H1 (cell line): ENCODE results near the gene ARSK. TPM values are rescaled to one million over a fixed set of nuclear protein-coding genes. Genes with fewer than 3 reads are reported as not detected.

ENCODE experiments used
- CTCF ChIA-PET: fragments of 300-600 bp; sonication (Branson Sonifier 250); formaldehyde crosslinking; loops from one replicate; lab custom pipeline; 2021; ENCODE audit not compliant: partially characterized antibody; lab: Charles Lee
- POLR2A ChIA-PET: fragments of 300-600 bp; sonication (Branson Sonifier 250); formaldehyde crosslinking; loops from one replicate; lab custom pipeline; 2021; ENCODE audit warnings: inconsistent platforms; ENCODE audit not compliant: partially characterized antibody; lab: Charles Lee
- DNase-seq, 2 experiments: peaks; one replicate each; pipeline versions ENCODE4 v3.0.0 to v3.0.0-alpha.2; 2010 to 2022; ENCODE audit warnings: low spot score in 2 of 2, low read depth in 1 of 2, mixed read lengths in 1 of 2
- FAIRE-seq: peaks from 2 replicates; lab custom pipeline; 2011; peaks lifted over from hg19 to GRCh38; lab: Jason Lieb, UNC
- H2AFZ ChIP-seq: 2 replicates; pipeline ENCODE4 v1.8.1; 2012; ENCODE audit warnings: low read length, inconsistent platforms
- H2AK5ac ChIP-seq: 2 replicates; pipeline ENCODE4 v1.6.1; 2013; ENCODE audit warnings: low read depth, low read length
- H2BK120ac ChIP-seq: replicated peaks from 2 replicates; pipeline ENCODE3; 2013; ENCODE audit warnings: low read depth, low read length, inconsistent platforms
- H2BK12ac ChIP-seq: 2 replicates; pipeline ENCODE4 v1.6.1; 2013; ENCODE audit warnings: low read depth, low read length
- H2BK15ac ChIP-seq: 2 replicates; pipeline ENCODE4 v1.6.1; 2013; ENCODE audit warnings: low read length
- H2BK20ac ChIP-seq: 2 replicates; pipeline ENCODE4 v1.6.1; 2013; ENCODE audit warnings: low read length
- H2BK5ac ChIP-seq: 2 replicates; pipeline ENCODE4 v1.6.1; 2013; ENCODE audit warnings: low read depth, low read length
- H3K14ac ChIP-seq: 2 replicates; pipeline ENCODE4 v1.6.1; 2013; ENCODE audit warnings: inconsistent platforms; ENCODE audit not compliant: insufficient read length
- H3K18ac ChIP-seq: 2 replicates; pipeline ENCODE4 v1.6.1; 2013; ENCODE audit warnings: low read length; ENCODE audit errors: extremely low read depth
- H3K23ac ChIP-seq: 2 replicates; pipeline ENCODE4 v1.6.1; 2013; ENCODE audit warnings: inconsistent platforms; ENCODE audit not compliant: insufficient read length
- H3K23me2 ChIP-seq: 2 replicates; pipeline ENCODE4 v1.6.1; 2013; ENCODE audit warnings: low read depth, low read length
- H3K27ac ChIP-seq: 2 replicates; pipeline ENCODE4 v1.6.1; 2011; ENCODE audit warnings: low read depth, low read length, inconsistent platforms
- H3K27me3 ChIP-seq, 4 experiments: replicated peaks in 1 of 4; 1 replicate in 1 of 4; 2 replicates in 3 of 4; pipeline versions ENCODE4 v1.6.1 to v1.8.1; 2011 to 2013; ENCODE audit warnings: low read length in 3 of 4, mild to moderate bottlenecking in 3 of 4, inconsistent platforms in 2 of 4, mixed read lengths in 2 of 4, moderate library complexity in 1 of 4; ENCODE audit not compliant: control insufficient read depth in 3 of 4, insufficient read depth in 3 of 4; ENCODE audit errors: extremely low read depth in 1 of 4
- H3K36me3 ChIP-seq, 4 experiments: 2 replicates each; pipeline versions ENCODE4 v1.6.1 to v1.8.1; 2011 to 2013; ENCODE audit warnings: mild to moderate bottlenecking in 4 of 4, low read length in 3 of 4, moderate library complexity in 2 of 4, control low read depth in 1 of 4, inconsistent platforms in 1 of 4; ENCODE audit not compliant: insufficient read depth in 4 of 4, control insufficient read depth in 2 of 4
- H3K4ac ChIP-seq: replicated peaks from 2 replicates; pipeline ENCODE3; 2013; ENCODE audit warnings: low read length, low read depth, mixed read lengths, inconsistent platforms; ENCODE audit not compliant: insufficient read length
- H3K4me1 ChIP-seq, 4 experiments: replicated peaks in 1 of 4; 1 replicate in 1 of 4; 2 replicates in 3 of 4; pipeline versions ENCODE4 v1.6.1 to v1.8.1; 2011 to 2013; ENCODE audit warnings: low read length in 3 of 4, inconsistent platforms in 2 of 4, mixed read lengths in 1 of 4; ENCODE audit not compliant: insufficient read depth in 4 of 4, control insufficient read depth in 3 of 4
- H3K4me2 ChIP-seq, 2 experiments: 2 replicates each; pipeline versions ENCODE4 v1.6.1 to v1.8.1; 2011 to 2013; ENCODE audit warnings: low read depth in 2 of 2, low read length in 2 of 2, control low read depth in 1 of 2, inconsistent platforms in 1 of 2, mild to moderate bottlenecking in 1 of 2; ENCODE audit not compliant: insufficient read depth in 1 of 2
- H3K4me3 ChIP-seq, 4 experiments: fragments of 200-600, 300-600 bp in 1 of 4; sonication (generic), shearing (Covaris generic), sonication (Bioruptor Twin) in 1 of 4; 2 replicates each; pipeline versions ENCODE4 v1.5.1 to v1.8.1; 2011 to 2016; ENCODE audit warnings: low read length in 4 of 4, low read depth in 3 of 4, control low read depth in 2 of 4, inconsistent platforms in 2 of 4, mild to moderate bottlenecking in 2 of 4, mixed read lengths in 1 of 4, moderate library complexity in 1 of 4; ENCODE audit not compliant: insufficient read depth in 2 of 4; ENCODE audit errors: extremely low read depth in 1 of 4
- H3K56ac ChIP-seq: replicated peaks from 2 replicates; pipeline ENCODE3; 2013; ENCODE audit warnings: low read depth, mild to moderate bottlenecking, mixed read lengths, low read length, inconsistent platforms; ENCODE audit not compliant: insufficient read length
- H3K79me1 ChIP-seq: 2 replicates; pipeline ENCODE4 v1.6.1; 2013; ENCODE audit warnings: low read depth, low read length, control low read depth
- H3K79me2 ChIP-seq, 2 experiments: 2 replicates each; pipeline versions ENCODE4 v1.6.1 to v1.8.1; 2012 to 2013; ENCODE audit warnings: low read length in 2 of 2, mild to moderate bottlenecking in 2 of 2, inconsistent platforms in 1 of 2; ENCODE audit not compliant: insufficient read depth in 2 of 2, control insufficient read depth in 1 of 2
- H3K9ac ChIP-seq, 4 experiments: replicated peaks in 1 of 4; 1 replicate in 1 of 4; 2 replicates in 3 of 4; pipeline versions ENCODE4 v1.6.1 to v1.8.1; 2011 to 2013; ENCODE audit warnings: low read depth in 3 of 4, low read length in 3 of 4, control low read depth in 2 of 4, mild to moderate bottlenecking in 2 of 4, moderate library complexity in 2 of 4, inconsistent platforms in 1 of 4; ENCODE audit errors: extremely low read depth in 1 of 4
- H3K9me3 ChIP-seq, 2 experiments: 2 replicates each; pipeline versions ENCODE4 v1.6.1 to v1.8.1; 2012 to 2013; ENCODE audit warnings: mild to moderate bottlenecking in 2 of 2, moderate library complexity in 2 of 2, control low read depth in 1 of 2, inconsistent platforms in 1 of 2, low read depth in 1 of 2, low read length in 1 of 2, mixed read lengths in 1 of 2; ENCODE audit not compliant: insufficient read depth in 2 of 2
- H4K20me1 ChIP-seq, 2 experiments: replicated peaks in 1 of 2; 2 replicates each; pipeline versions ENCODE3 to v1.8.1; 2011 to 2013; ENCODE audit warnings: inconsistent platforms in 2 of 2, low read length in 2 of 2, mild to moderate bottlenecking in 1 of 2; ENCODE audit not compliant: insufficient read depth in 2 of 2, control insufficient read depth in 1 of 2
- H4K5ac ChIP-seq: 2 replicates; pipeline ENCODE4 v1.6.1; 2013; ENCODE audit warnings: low read length, low read depth, mixed read lengths, inconsistent platforms; ENCODE audit not compliant: insufficient read length
- H4K8ac ChIP-seq: 2 replicates; pipeline ENCODE4 v1.8.0; 2013; ENCODE audit warnings: mild to moderate bottlenecking, moderate library complexity, low read length, inconsistent platforms; ENCODE audit not compliant: insufficient read depth; ENCODE audit errors: extremely low read depth
- H4K91ac ChIP-seq: replicated peaks from 2 replicates; pipeline ENCODE3; 2013; ENCODE audit warnings: low read length, mixed read lengths, inconsistent platforms; ENCODE audit not compliant: insufficient read length
- BCL11A ChIP-seq, 2 experiments: IDR thresholded peaks; one replicate each; pipeline ENCODE4 v1.6.1; 2011; ENCODE audit warnings: low read depth in 2 of 2, low read length in 2 of 2, mild to moderate bottlenecking in 2 of 2
- CHD2 ChIP-seq: IDR thresholded peaks from 2 replicates; pipeline ENCODE4 v1.6.1; 2012; ENCODE audit warnings: low read length, improper control_type of control experiment
- FOSL1 ChIP-seq: IDR thresholded peaks from 2 replicates; pipeline ENCODE4 v1.6.1; 2011; ENCODE audit warnings: mild to moderate bottlenecking, low read depth, low read length, moderate library complexity; ENCODE audit not compliant: insufficient read depth
- MAFK ChIP-seq: IDR thresholded peaks from 2 replicates; pipeline ENCODE4 v1.6.1; 2012; ENCODE audit warnings: low read depth, mild to moderate bottlenecking, improper control_type of control experiment, low read length
- NANOG ChIP-seq: IDR thresholded peaks from 2 replicates; pipeline ENCODE4 v1.6.1; 2011; ENCODE audit warnings: low read length, low read depth, mild to moderate bottlenecking, inconsistent platforms; ENCODE audit not compliant: insufficient read depth, poor library complexity, severe bottlenecking
- RFX5 ChIP-seq: IDR thresholded peaks from 2 replicates; pipeline ENCODE4 v1.6.1; 2011; ENCODE audit warnings: low read depth, low read length, improper control_type of control experiment, borderline replicate concordance
- SIRT6 ChIP-seq: IDR thresholded peaks from one replicate; pipeline ENCODE4 v1.7.1; 2012; ENCODE audit warnings: low read length, inconsistent platforms
- WGBS, 2 experiments: shearing (Covaris generic) in 1 of 2; methylation state at CpG; one replicate each; pipeline versions ENCODE4 v1.1.6 to v1.1.7; 2013 to 2015; ENCODE audit warnings: low lambda C conversion rate in 2 of 2, mixed read lengths in 2 of 2, inconsistent platforms in 1 of 2, low coverage in 1 of 2, missing lambda C conversion rate in 1 of 2; ENCODE audit not compliant: insufficient replicate concordance in 2 of 2, insufficient coverage in 1 of 2, insufficient read length in 1 of 2; ENCODE audit errors: extremely low coverage in 1 of 2, missing lambda C conversion rate in 1 of 2; 5-methylcytosine and 5-hydroxymethylcytosine counted together
- polyA plus RNA-seq, 7 experiments: library from polyadenylated mRNA; depleted of rRNA in 3 of 7; stranded (reverse) in 5 of 7; unstranded in 2 of 7; fragments of >200 nt in 5 of 7; fragments of 200-250 nt in 2 of 7; gene quantifications; 1 replicate in 5 of 7; 2 replicates in 1 of 7; 4 replicates in 1 of 7; pipeline versions ENCODE4 v1.2.1 to v1.2.3, GENCODE V29; 2011 to 2013; ENCODE audit warnings: missing spikeins in 2 of 7, mixed read lengths in 2 of 7
- total RNA-seq: library from RNA; stranded (reverse); fragmentation: NEBNext Ultra II Directional; extraction: Animal tissue kit (Norgen Biotek cat#: 25700); gene quantifications from 2 replicates; pipeline ENCODE4 v1.2.1, GENCODE V29; 2021
- TF ChIP-seq, protein P1 (sequence below): IDR thresholded peaks from 2 replicates; pipeline ENCODE4 v1.6.1; 2011; ENCODE audit warnings: low read depth, mild to moderate bottlenecking, low read length; ENCODE audit not compliant: insufficient read depth

The ARSK gene
- total and polyA plus RNA-seq, 2 of the 8 experiments (the other 6 are each of a cell fraction or from before 2014, with no cell fraction given) = 8.4 to 14.1 TPM

DNA sequence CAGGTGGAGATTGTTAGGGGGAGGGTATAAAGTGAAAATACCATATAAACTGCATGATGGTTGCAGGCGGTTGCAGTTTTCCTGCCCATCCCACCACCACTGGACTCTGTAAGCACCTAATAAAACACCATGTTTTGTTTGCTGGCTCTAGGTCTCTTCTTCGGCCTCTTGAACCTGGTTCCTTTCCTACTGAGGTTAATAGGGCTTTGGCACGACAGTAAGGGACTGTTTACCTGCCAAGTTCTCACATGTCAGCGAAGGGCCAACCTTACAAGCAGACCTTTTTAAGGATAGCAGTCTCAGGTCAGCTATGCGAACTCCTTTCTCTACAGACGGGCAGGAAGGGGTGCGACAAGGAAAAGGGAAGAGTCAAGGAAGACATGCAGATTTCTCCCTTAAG, 88.3 kb downstream of the ARSK start:
- 85% methylated on average over 7 of the region's 7 CpGs; no CpG with 5 or more reads in 1 of the 2 experiments for WGBS, 2 experiments
- Histone ChIP-seq H3K4ac (no peak overlapping the region), H4K8ac (no peak overlapping the region), H2BK5ac (no peak overlapping the region), H3K56ac (no peak overlapping the region), H3K9ac (no peak overlapping the region), H3K23me2 (peaks cover 7% of the 10 kb centered on the region), H2BK120ac (no peak overlapping the region), H2BK15ac (no peak overlapping the region), H3K4me1 (peaks cover 0 to 6% (median 3%) of the 10 kb centered on the region in 4 experiments; a peak in 2 of 7 replicates), H3K14ac (no peak overlapping the region), H3K27ac (no peak overlapping the region), H3K4me3 (no peak overlapping the region), H4K5ac (no peak overlapping the region), H3K9me3 (no peaks in the 10 kb centered on the region), H3K23ac (no peak overlapping the region), H4K91ac (no peak overlapping the region), H2BK20ac (no peak overlapping the region), H3K4me2 (no peak overlapping the region), H2AK5ac (no peak overlapping the region), H3K18ac (no peak overlapping the region), H3K79me2 (no peaks in the 10 kb centered on the region), H4K20me1 (no peaks in the 10 kb centered on the region), H2AFZ (no peak overlapping the region), H3K36me3 (no peaks in the 10 kb centered on the region), H2BK12ac (no peak overlapping the region), H3K79me1 (no peaks in the 10 kb centered on the region), H3K27me3 (no peaks in the 10 kb centered on the region)
- FAIRE-seq (no peak), DNase-seq (no peak)
- CTCF ChIA-PET = interaction anchor here (1.0 to 6.4 kb wide), 14 partner anchors 9 to 370 kb away, joined by 3 to 42 read pairs (median 5); partner anchors contain the start of gene RHOBTB3
- no peak for TF ChIP-seq CHD2
- no peak for TF ChIP-seq SIRT6
- TF ChIP-seq RFX5 = no peak
- TF ChIP-seq BCL11A (IDR thresholded peaks at IDR 0.05; ENCODE audit: low read depth in 2 of 2, low read length in 2 of 2) = no peak
- TF ChIP-seq NANOG = no peak
- TF ChIP-seq MAFK = no peak
- TF ChIP-seq, protein P1, sequence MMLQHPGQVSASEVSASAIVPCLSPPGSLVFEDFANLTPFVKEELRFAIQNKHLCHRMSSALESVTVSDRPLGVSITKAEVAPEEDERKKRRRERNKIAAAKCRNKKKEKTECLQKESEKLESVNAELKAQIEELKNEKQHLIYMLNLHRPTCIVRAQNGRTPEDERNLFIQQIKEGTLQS = no peak
- TF ChIP-seq FOSL1 = no peak
- POLR2A ChIA-PET = interaction anchor here (1.6 kb wide), 1 partner anchor 11 kb away, joined by 4 read pairs; no protein-coding TSS in a partner anchor
